NCI-H187 (cell line): ENCODE results near the gene GMEB1.
A peak's percentile ranks its signal among the peaks of the same experiment; 100 is the strongest.
"Not testable (repeated sequence)": the region's sequence is repeated elsewhere in the genome, so short reads cannot be mapped to it uniquely, and the experiment has no call there.

Experiments used
- DNase-seq, 2 experiments: peaks; one replicate each; lab custom pipeline; 2025; lab: John Stamatoyannopoulos, UW

The GMEB1 gene

GRCh38 chr1:28671254-28671780 is 2.7 kb downstream of the GMEB1 start:
- no peak for DNase-seq

GRCh38 chr1:28672971-28673370 is 4.4 kb downstream of the GMEB1 start:
- not testable (repeated sequence) for DNase-seq

- DNase-seq: no peak
Measured at GRCh38 chr1:28675924-28676257, 7.3 kb downstream of the GMEB1 start.

DNA sequence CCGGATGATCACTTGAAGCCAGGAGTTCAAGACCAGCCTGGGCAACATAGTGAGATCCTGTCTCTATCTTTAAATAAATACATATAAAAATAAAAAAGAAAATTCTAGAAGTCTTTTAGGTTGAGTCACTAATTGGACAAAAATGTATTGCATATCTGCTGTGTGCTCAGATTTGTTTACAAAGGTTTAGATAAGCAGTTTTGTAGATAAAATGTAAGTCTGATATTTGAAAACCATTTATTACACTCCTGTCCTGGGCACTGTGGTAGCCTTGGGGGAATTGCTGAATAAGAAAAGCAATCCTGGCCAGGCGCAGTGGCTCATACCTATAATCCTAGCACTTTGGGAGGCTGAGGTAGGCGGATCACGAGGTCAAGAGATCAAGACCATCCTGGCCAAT is 11.6 kb downstream of the GMEB1 start:
- no peak for DNase-seq

- DNase-seq: no peak
Measured at GRCh38 chr1:28682840-28683239, 14.3 kb downstream of the GMEB1 start.

GRCh38 chr1:28684937-28685336 is 16.4 kb downstream of the GMEB1 start:
- no peak for DNase-seq

GRCh38 chr1:28691627-28692026 is 23.0 kb downstream of the GMEB1 start:
- not testable (repeated sequence) for DNase-seq

GRCh38 chr1:28703629-28704028 is 35.0 kb downstream of the GMEB1 start:
- DNase-seq: no peak

GRCh38 chr1:28716336-28716735 is 47.8 kb downstream of the GMEB1 start:
- no peak for DNase-seq

DNA sequence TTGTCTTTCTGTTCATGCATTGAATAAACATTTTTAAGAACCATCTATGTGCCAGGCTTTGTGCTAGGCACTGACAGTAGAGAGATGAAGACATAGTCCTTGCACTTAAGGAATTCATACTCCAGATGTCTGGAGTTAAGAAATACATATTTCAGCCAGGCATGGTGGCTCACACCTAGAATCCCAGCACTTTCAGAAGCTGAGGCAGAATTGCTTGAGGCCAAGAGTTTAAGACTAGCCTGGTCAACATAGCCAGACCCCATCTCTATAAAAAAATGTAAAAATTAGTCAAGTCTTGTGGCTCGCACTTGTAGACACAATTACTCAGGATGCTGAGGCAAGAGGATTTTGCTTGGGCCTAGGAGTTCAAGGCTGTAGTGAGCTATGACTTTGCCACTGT is 49.6 kb downstream of the GMEB1 start:
- DNase-seq: no peak

DNA sequence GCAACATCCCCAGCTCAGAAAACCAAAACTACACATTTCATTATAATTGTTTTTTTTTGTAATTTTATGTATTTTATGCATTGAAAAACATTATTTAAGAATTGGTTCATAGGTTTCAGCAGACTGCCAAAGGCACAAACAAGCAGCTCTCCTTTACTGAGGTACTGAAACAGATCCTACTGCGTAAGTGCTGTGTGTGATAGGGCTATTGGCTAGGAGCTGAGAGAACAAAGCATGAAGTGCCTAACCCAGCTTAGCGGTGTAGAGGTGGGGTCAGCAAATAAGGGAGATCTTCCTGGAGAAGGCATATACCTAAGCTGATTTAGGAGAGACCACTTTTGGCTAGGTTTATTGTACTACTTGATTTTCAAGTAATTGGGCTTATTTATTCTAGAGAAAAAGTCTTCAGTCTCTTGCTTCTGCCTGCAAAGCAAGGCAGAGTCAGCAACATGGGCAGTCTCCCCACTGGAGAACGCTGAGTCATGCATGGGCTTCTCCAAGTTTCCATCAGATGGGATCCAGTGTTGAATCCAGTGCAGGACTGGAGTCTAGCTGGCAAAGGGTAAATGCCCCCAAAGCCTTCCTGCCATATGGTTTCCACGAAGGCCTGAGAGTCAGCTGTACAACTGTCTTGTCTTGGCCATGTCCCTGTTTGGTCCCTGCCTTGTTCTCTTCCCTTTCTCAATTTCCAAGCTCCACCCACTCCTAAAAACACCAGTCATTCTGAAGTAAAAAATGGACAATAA is 50.2 kb downstream of the GMEB1 start:
- DNase-seq: no peak

- no peak for DNase-seq
Measured at GRCh38 chr1:28719332-28719619, 50.7 kb downstream of the GMEB1 start.

GRCh38 chr1:28720376-28720775 is 51.8 kb downstream of the GMEB1 start:
- no peak for DNase-seq

- DNase-seq: not testable (repeated sequence)
Measured at GRCh38 chr1:28721927-28722326, 53.3 kb downstream of the GMEB1 start.

- DNase-seq: not testable (repeated sequence)
Measured at GRCh38 chr1:28725365-28725764, 56.8 kb downstream of the GMEB1 start.

- no peak for DNase-seq
Measured at GRCh38 chr1:28735961-28736449, 67.4 kb downstream of the GMEB1 start.

- peak; percentile 95 to 96 for DNase-seq
Measured at GRCh38 chr1:28736450-28737306, 68.1 kb downstream of the GMEB1 start, which contains the start of gene YTHDF2. YTHDF2 (plus strand) TSS chr1:28736940; CDS start chr1:28737121, 181 bp downstream.

GRCh38 chr1:28737307-28738132 is 68.9 kb downstream of the GMEB1 start:
- DNase-seq: peak; percentile 11 to 57

DNA sequence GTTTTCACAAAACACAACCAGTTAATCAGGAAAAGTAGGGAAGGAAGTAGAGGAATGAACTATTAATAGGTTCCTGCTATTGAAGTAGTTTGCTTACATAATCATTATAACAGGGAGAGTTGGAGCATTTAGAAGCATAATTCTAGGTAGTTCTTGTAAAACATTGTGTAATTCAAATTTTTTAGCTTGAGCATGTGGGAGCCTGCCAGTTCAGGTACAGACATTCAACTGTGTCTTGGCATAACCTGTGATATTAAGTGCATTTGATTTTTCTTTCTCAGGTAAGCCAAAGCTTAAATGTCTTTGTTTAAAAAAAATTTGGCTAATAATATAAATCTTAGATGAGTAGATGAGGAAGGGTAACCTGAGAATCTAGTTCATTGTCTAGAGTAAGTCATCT is 71.5 kb downstream of the GMEB1 start:
- DNase-seq: no peak

DNA sequence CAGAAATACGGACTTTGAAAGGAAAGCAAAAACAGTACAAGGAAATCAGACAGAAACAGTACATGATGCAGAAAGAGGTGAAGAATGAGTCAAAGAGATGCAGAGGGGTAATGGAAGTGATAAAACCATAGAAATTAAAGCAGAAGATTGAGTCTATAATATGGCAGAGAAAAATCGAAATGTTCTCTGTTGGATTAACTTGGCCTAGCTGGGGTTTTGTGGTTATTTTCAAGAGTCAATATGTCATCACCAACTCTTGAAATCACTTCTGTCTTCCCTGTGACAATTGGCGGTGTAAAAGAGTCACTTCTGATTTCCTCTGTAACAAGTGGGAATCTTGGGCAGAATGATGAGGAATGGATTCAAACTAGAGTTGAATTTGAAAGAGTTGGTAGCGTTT is 75.6 kb downstream of the GMEB1 start:
- no peak for DNase-seq

GRCh38 chr1:28745653-28746173 is 77.1 kb downstream of the GMEB1 start:
- DNase-seq: no peak

DNA sequence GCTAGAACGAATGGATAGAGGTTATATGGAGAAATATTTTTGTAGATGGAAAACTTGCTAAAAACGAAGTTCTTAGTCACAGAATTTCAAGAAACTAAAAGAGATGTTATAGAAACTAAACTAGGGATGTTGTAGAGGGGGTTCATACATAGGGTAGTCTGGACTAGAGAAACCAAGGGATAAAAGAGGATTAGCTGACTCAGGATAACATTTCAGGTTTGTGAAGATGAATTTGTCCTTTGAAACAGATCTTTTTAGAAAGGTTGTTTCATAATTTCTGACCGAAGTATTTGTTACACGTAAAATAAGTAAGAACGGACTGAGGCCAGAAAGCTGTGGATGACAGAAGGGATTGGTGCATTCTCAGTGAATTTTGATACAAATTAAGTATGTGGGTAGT is 81.7 kb downstream of the GMEB1 start:
- no peak for DNase-seq
